Measurements from ENCODE around the gene GPSM1. TPM values are rescaled to one million over a fixed set of nuclear protein-coding genes. Genes with fewer than 3 reads are reported as not detected.

The GPSM1 gene
- total RNA-seq, 1 donor from 2014 or later: 35.4 TPM

DNA sequence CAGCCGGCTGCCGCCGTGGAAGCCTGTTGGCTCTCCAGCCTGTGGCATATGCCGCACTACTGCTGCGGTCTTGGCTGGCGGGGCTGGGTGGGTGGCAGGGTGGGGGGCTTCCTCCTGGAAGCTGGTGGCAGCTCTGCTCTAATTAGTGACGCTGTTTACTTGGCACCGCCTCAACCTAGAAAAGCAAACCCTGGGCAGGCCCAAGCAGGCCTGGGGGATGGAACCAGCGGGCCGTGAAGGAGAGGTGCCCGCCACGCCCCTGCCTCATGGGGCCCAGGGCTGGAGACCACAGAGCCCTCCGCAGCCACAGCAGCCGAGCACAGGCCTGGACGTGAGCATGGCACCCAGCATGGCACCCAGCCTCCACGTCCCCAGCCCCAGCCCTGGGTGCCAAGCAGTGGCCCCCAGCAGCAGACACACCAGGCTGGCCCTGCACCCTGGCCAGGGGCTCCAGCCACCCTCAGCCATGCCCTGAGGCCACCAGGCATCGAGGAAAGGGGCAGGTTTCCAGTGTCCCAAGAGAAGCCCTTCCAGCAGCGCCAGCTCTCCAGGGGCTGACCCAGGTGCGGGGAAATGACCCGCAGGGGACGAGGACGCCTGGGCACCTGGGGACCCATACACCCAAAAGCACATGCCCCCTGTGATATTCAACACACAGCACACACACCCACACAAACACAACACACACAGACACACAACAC, 18.1 kb upstream of the GPSM1 start:
- Histone ChIP-seq H3K9me3 (no peaks in the 10 kb centered on the region), H3K36me3 (no peaks in the 10 kb centered on the region), H3K27me3 (no peaks in the 10 kb centered on the region), H3K4me1 (no peaks in the 10 kb centered on the region), H3K4me3 (no peak overlapping the region), H3K27ac (no peak overlapping the region)
- no peak for DNase-seq (ENCODE audit: extremely low spot score in 2 of 2)
- intact Hi-C loops (cut with DNase I): no loop called here
- TF ChIP-seq POLR2A (IDR thresholded peaks at IDR 0.05) (no peak), CTCF (IDR thresholded peaks at IDR 0.05) (no peak)

DNA sequence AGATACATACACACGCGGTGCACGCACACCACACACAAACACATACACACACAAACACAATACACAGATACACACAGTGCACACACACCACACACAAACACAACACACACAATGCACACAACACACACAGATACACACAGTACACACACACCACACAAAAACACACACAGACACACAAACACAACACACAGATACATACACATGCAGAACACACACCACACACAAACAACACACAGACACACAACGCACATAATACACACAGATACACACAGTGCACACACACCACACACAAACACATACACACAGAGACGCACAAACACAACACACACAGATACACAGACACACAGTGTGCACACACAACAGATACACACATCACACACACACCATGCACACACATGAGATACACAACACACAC, 17.5 kb upstream of the GPSM1 start:
- Histone ChIP-seq H3K36me3 (no peaks in the 10 kb centered on the region), H3K27ac (no peak overlapping the region), H3K27me3 (no peaks in the 10 kb centered on the region), H3K9me3 (no peaks in the 10 kb centered on the region), H3K4me3 (no peak overlapping the region), H3K4me1 (no peaks in the 10 kb centered on the region)
- no peak for TF ChIP-seq CTCF (IDR thresholded peaks at IDR 0.05)
- intact Hi-C loops (cut with DNase I): loop anchor here (10.0 kb wide), 2 partner anchors 55 to 95 kb away; partner anchors contain the start of genes DNLZ and SNAPC4
- DNase-seq (ENCODE audit: extremely low spot score in 2 of 2): no peak

GRCh38 chr9:136310273-136311030, 16.9 kb upstream of the GPSM1 start:
- H3K9me3 ChIP-seq: no peaks in the 10 kb centered on the region
- no peak for TF ChIP-seq POLR2A (IDR thresholded peaks at IDR 0.05)
- no peak for TF ChIP-seq CTCF (IDR thresholded peaks at IDR 0.05)
- no peak for TF ChIP-seq POLR2AphosphoS5 (IDR thresholded peaks at IDR 0.05; ENCODE audit: insufficient read depth in 1 of 2, low read depth in 1 of 2)
- no peaks in the 10 kb centered on the region for H3K27me3 ChIP-seq
- no peak for DNase-seq (ENCODE audit: extremely low spot score in 2 of 2)
- no peaks in the 10 kb centered on the region for H3K4me1 ChIP-seq
- H3K4me3 ChIP-seq: no peak overlapping the region
- intact Hi-C loops (cut with DNase I): loop anchor here (10.0 kb wide), 2 partner anchors 54 to 94 kb away; partner anchors contain the start of genes DNLZ and SNAPC4
- no peak overlapping the region for H3K27ac ChIP-seq
- H3K36me3 ChIP-seq: no peaks in the 10 kb centered on the region

- H3K4me3 ChIP-seq: no peak overlapping the region
- no peak overlapping the region for H3K27ac ChIP-seq
- H3K36me3 ChIP-seq: no peaks in the 10 kb centered on the region
- no peaks in the 10 kb centered on the region for H3K9me3 ChIP-seq
- intact Hi-C loops (cut with DNase I): loop anchor here (10.0 kb wide), 2 partner anchors 53 to 93 kb away; partner anchors contain the start of genes DNLZ and SNAPC4
- TF ChIP-seq POLR2AphosphoS5 (IDR thresholded peaks at IDR 0.05; ENCODE audit: insufficient read depth in 1 of 2, low read depth in 1 of 2) (no peak), CTCF (IDR thresholded peaks at IDR 0.05) (no peak), POLR2A (IDR thresholded peaks at IDR 0.05) (no peak)
- H3K27me3 ChIP-seq: no peaks in the 10 kb centered on the region
- no peak for DNase-seq (ENCODE audit: extremely low spot score in 2 of 2)
- H3K4me1 ChIP-seq: no peaks in the 10 kb centered on the region
Measured at GRCh38 chr9:136311051-136312008, 16.0 kb upstream of the GPSM1 start.
